OCI-LY1 (cell line): ENCODE measurements around the gene ALDH1A3.

Source experiments
- EZH2 ChIP-seq: fragments of 200-600 bp; sonication (generic), shearing (Covaris generic); IDR thresholded peaks from 2 replicates; pipeline ENCODE4 v1.8.0; 2017; ENCODE audit warnings: borderline replicate concordance, mixed run types, mild to moderate bottlenecking, antibody characterized with exemption, low read length, moderate library complexity, mixed read lengths
- TF ChIP-seq, protein P1 (sequence below): fragments of 200-600 bp; sonication (generic), shearing (Covaris generic); IDR thresholded peaks from 2 replicates; pipeline ENCODE4 v1.5.1; 2017; ENCODE audit warnings: mild to moderate bottlenecking, antibody characterized with exemption, low read length, moderate library complexity, mixed read lengths

GRCh38 chr15:100905850-100906249, 26.2 kb downstream of the ALDH1A3 start:
- TF ChIP-seq, protein P1, sequence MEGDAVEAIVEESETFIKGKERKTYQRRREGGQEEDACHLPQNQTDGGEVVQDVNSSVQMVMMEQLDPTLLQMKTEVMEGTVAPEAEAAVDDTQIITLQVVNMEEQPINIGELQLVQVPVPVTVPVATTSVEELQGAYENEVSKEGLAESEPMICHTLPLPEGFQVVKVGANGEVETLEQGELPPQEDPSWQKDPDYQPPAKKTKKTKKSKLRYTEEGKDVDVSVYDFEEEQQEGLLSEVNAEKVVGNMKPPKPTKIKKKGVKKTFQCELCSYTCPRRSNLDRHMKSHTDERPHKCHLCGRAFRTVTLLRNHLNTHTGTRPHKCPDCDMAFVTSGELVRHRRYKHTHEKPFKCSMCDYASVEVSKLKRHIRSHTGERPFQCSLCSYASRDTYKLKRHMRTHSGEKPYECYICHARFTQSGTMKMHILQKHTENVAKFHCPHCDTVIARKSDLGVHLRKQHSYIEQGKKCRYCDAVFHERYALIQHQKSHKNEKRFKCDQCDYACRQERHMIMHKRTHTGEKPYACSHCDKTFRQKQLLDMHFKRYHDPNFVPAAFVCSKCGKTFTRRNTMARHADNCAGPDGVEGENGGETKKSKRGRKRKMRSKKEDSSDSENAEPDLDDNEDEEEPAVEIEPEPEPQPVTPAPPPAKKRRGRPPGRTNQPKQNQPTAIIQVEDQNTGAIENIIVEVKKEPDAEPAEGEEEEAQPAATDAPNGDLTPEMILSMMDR = no peak
- no peak for TF ChIP-seq EZH2
